IMR-90 (cell line): ENCODE measurements around the gene OSBP2. TPM values are rescaled to one million over a fixed set of nuclear protein-coding genes. Genes with fewer than 3 reads are reported as not detected.

Source experiments
- ATAC-seq: fragments of 200-7000 bp; cut with Tn5 transposase; 2 replicates; pipeline ENCODE4 v1.9.1; 2020; ENCODE audit warnings: low read depth, mild to moderate bottlenecking, moderate library complexity
- BruUV-seq: library from RNA; stranded (reverse); fragments of 400-500 nt; replicated peaks from 2 replicates; lab custom pipeline; 2021; lab: Mats Ljungman, UMichigan
- CTCF ChIA-PET: fragments of 300-600 bp; formaldehyde crosslinking; extraction: SDS; loops from one replicate; lab custom pipeline; 2021; ENCODE audit warnings: antibody characterized with exemption; lab: Yijun Ruan, JAX
- POLR2A ChIA-PET: fragments of 300-600 bp; sonication (Branson Sonifier 250); formaldehyde crosslinking; loops from one replicate; lab custom pipeline; 2022; ENCODE audit warnings: antibody characterized with exemption; ENCODE audit not compliant: unreplicated experiment; lab: Charles Lee
- DNase-seq: peaks from one replicate; pipeline ENCODE4 v3.0.0; 2013
- H2AFZ ChIP-seq: replicated peaks from 2 replicates; pipeline ENCODE3; 2013; ENCODE audit warnings: low read length, mild to moderate bottlenecking; ENCODE audit not compliant: poor library complexity
- H2AK5ac ChIP-seq: 2 replicates; pipeline ENCODE4 v1.6.1; 2013; ENCODE audit warnings: low read depth, low read length, inconsistent platforms
- H2AK9ac ChIP-seq: replicated peaks from 2 replicates; pipeline ENCODE3; 2013; ENCODE audit warnings: mild to moderate bottlenecking, low read depth, low read length, moderate library complexity; ENCODE audit not compliant: poor library complexity
- H2BK120ac ChIP-seq: 2 replicates; pipeline ENCODE4 v1.6.1; 2013; ENCODE audit warnings: low read depth, low read length, inconsistent platforms
- H2BK15ac ChIP-seq: 3 replicates; pipeline ENCODE4 v1.6.1; 2013; ENCODE audit warnings: low read depth, low read length, inconsistent platforms
- H2BK20ac ChIP-seq: 2 replicates; pipeline ENCODE4 v1.6.1; 2013; ENCODE audit warnings: low read depth, mild to moderate bottlenecking, inconsistent platforms, low read length, moderate library complexity
- H2BK5ac ChIP-seq: 2 replicates; pipeline ENCODE4 v1.6.1; 2013; ENCODE audit warnings: mild to moderate bottlenecking, low read depth, low read length, inconsistent platforms; ENCODE audit not compliant: poor library complexity, severe bottlenecking
- H3K14ac ChIP-seq: replicated peaks from 2 replicates; pipeline ENCODE4 v1.6.1; 2013; ENCODE audit warnings: low read depth, low read length, inconsistent platforms
- H3K18ac ChIP-seq: 2 replicates; pipeline ENCODE4 v1.6.1; 2013; ENCODE audit warnings: low read depth, low read length, control low read depth
- H3K23ac ChIP-seq: 2 replicates; pipeline ENCODE4 v1.6.1; 2013; ENCODE audit warnings: low read depth, low read length, inconsistent platforms
- H3K27ac ChIP-seq: 2 replicates; pipeline ENCODE4 v1.5.1; 2013; ENCODE audit warnings: mild to moderate bottlenecking, control low read depth, low read length; ENCODE audit not compliant: insufficient read depth
- H3K27me3 ChIP-seq: 2 replicates; pipeline ENCODE4 v1.6.1; 2013; ENCODE audit warnings: low read length; ENCODE audit not compliant: control insufficient read depth, insufficient read depth
- H3K36me3 ChIP-seq: 2 replicates; pipeline ENCODE4 v1.6.1; 2013; ENCODE audit warnings: low read length, mixed read lengths; ENCODE audit not compliant: control insufficient read depth, insufficient read depth
- H3K4ac ChIP-seq: 2 replicates; pipeline ENCODE4 v1.6.1; 2013; ENCODE audit warnings: low read depth, low read length, inconsistent platforms
- H3K4me1 ChIP-seq: 2 replicates; pipeline ENCODE4 v1.6.1; 2013; ENCODE audit warnings: low read length, mixed read lengths; ENCODE audit not compliant: control insufficient read depth, insufficient read depth
- H3K4me2 ChIP-seq: 2 replicates; pipeline ENCODE4 v1.6.1; 2013; ENCODE audit warnings: low read depth, mild to moderate bottlenecking, control low read depth, low read length, moderate library complexity
- H3K4me3 ChIP-seq: 2 replicates; pipeline ENCODE4 v1.5.1; 2013; ENCODE audit warnings: low read depth, mild to moderate bottlenecking, control low read depth, low read length, moderate library complexity; ENCODE audit not compliant: insufficient read depth
- H3K56ac ChIP-seq: 2 replicates; pipeline ENCODE4 v1.6.1; 2013; ENCODE audit warnings: low read length, inconsistent platforms; ENCODE audit not compliant: insufficient read depth; ENCODE audit errors: extremely low read depth
- H3K79me1 ChIP-seq, 2 experiments: 2 replicates each; pipeline ENCODE4 v1.6.1; 2013; ENCODE audit warnings: low read length in 2 of 2, inconsistent platforms in 1 of 2, low read depth in 1 of 2
- H3K9ac ChIP-seq: 2 replicates; pipeline ENCODE4 v1.6.1; 2013; ENCODE audit warnings: low read depth, low read length, control low read depth
- H3K9me1 ChIP-seq: 2 replicates; pipeline ENCODE4 v1.6.1; 2013; ENCODE audit warnings: low read length, inconsistent platforms; ENCODE audit not compliant: insufficient read depth
- H3K9me3 ChIP-seq: 2 replicates; pipeline ENCODE4 v1.6.1; 2013; ENCODE audit warnings: low read length; ENCODE audit not compliant: control insufficient read depth, insufficient read depth
- H4K20me1 ChIP-seq: 2 replicates; pipeline ENCODE4 v1.6.1; 2013; ENCODE audit warnings: low read length, inconsistent platforms; ENCODE audit not compliant: insufficient read depth
- H4K5ac ChIP-seq: 2 replicates; pipeline ENCODE4 v1.6.1; 2013; ENCODE audit warnings: mild to moderate bottlenecking, low read depth, low read length, control low read depth
- H4K8ac ChIP-seq, 2 experiments: 2 replicates each; pipeline ENCODE4 v1.6.1; 2013; ENCODE audit warnings: low read depth in 2 of 2, low read length in 2 of 2, control low read depth in 1 of 2, inconsistent platforms in 1 of 2
- H4K91ac ChIP-seq: 2 replicates; pipeline ENCODE4 v1.6.1; 2013; ENCODE audit warnings: low read depth, low read length, inconsistent platforms; ENCODE audit not compliant: insufficient read depth
- BHLHE40 ChIP-seq: fragments of 150-350 bp; IDR thresholded peaks from 2 replicates; pipeline ENCODE4 v1.6.1; 2016; ENCODE audit warnings: mild to moderate bottlenecking, low read depth, low read length
- MXI1 ChIP-seq: IDR thresholded peaks from 2 replicates; pipeline ENCODE4 v1.6.1; 2012; ENCODE audit warnings: low read depth, mild to moderate bottlenecking, low read length, moderate library complexity, borderline replicate concordance
- NFE2L2 ChIP-seq: fragments of 150-350 bp; IDR thresholded peaks from 2 replicates; pipeline ENCODE4 v1.6.1; 2016; ENCODE audit warnings: low read depth, mild to moderate bottlenecking, low read length
- POLR2A ChIP-seq: IDR thresholded peaks from 2 replicates; pipeline ENCODE4 v1.6.1; 2012; ENCODE audit warnings: mild to moderate bottlenecking, low read depth, low read length
- RAD21 ChIP-seq: IDR thresholded peaks from 2 replicates; pipeline ENCODE4 v1.6.1; 2012; ENCODE audit warnings: low read length, improper control_type of control experiment
- RCOR1 ChIP-seq: IDR thresholded peaks from 2 replicates; pipeline ENCODE4 v1.6.1; 2012; ENCODE audit warnings: mild to moderate bottlenecking, low read length, improper control_type of control experiment; ENCODE audit not compliant: insufficient replicate concordance
- RFX5 ChIP-seq: IDR thresholded peaks from 2 replicates; pipeline ENCODE4 v1.8.0; 2012; ENCODE audit warnings: low read depth, mild to moderate bottlenecking, low read length, moderate library complexity
- WGBS, 2 experiments: methylation state at CpG; one replicate each; pipeline versions ENCODE4 v1.1.5 to v1.1.7; 2013; ENCODE audit warnings: missing lambda C conversion rate in 2 of 2; ENCODE audit not compliant: insufficient read length in 1 of 2; ENCODE audit errors: extremely low coverage in 2 of 2; 5-methylcytosine and 5-hydroxymethylcytosine counted together
- dilution Hi-C: fragments of 300-500 bp; cut with HindIII; formaldehyde crosslinking; loops from one replicate; pipeline ENCODE4 v1.14.3; 2018; ENCODE audit warnings: low sequenced_read_pairs; ENCODE audit not compliant: unreplicated experiment
- in situ Hi-C: fragments of 300-500 bp; cut with MboI; formaldehyde crosslinking; loops from 3 replicates; pipeline ENCODE4 v1.14.3; 2019; ENCODE audit warnings: low sequenced_read_pairs, inconsistent platforms, mixed read lengths
- intact Hi-C: fragments of 100-400 bp; cut with micrococcal nuclease; formaldehyde crosslinking; loops from 2 replicates; pipeline ENCODE4 v1.10.0; 2022
- polyA plus RNA-seq, 3 experiments: library from polyadenylated mRNA; depleted of rRNA; stranded (reverse); fragments of >200 nt; gene quantifications; 2 replicates each; pipeline ENCODE4 v1.2.3, GENCODE V29; 2012; ENCODE audit warnings: low replicate concordance in 1 of 3
- total RNA-seq: library from RNA; depleted of rRNA; stranded (reverse); fragments of >200 nt; gene quantifications from 2 replicates; pipeline ENCODE4 v1.2.3, GENCODE V29; 2012

The OSBP2 gene
- total and polyA plus RNA-seq, 2 of the 4 experiments (the other 2 are of a cell fraction) = 1.8 to 2.2 TPM

- Histone ChIP-seq H3K23ac (no peak overlapping the region), H4K5ac (no peak overlapping the region), H4K91ac (no peak overlapping the region; the same call in 1 of the 2 replicates), H3K4ac (peak overlapping the region; percentile 2; the same call in 1 of the 2 replicates), H3K9me1 (peaks cover 9% of the 10 kb centered on the region), H3K27me3 (peaks cover 12% of the 10 kb centered on the region), H4K8ac (no peak overlapping the region; a peak in 1 of 4 replicates), H3K27ac (no peak overlapping the region), H2BK15ac (no peak overlapping the region), H2BK20ac (no peak overlapping the region), H2BK5ac (peak overlapping the region; percentile 20), H3K56ac (no peak overlapping the region), H3K4me3 (no peak overlapping the region), H2BK120ac (peak overlapping the region; percentile 17; the same call in 1 of the 2 replicates), H3K4me2 (no peak overlapping the region), H3K79me1 (no peaks in the 10 kb centered on the region), H2AFZ (peak overlapping the region; percentile 25), H2AK9ac (no peak overlapping the region), H3K9ac (no peak overlapping the region), H3K18ac (no peak overlapping the region), H3K14ac (no peak overlapping the region), H2AK5ac (peak overlapping the region; percentile 46), H4K20me1 (peaks cover 3% of the 10 kb centered on the region; the same call in 1 of the 2 replicates), H3K4me1 (peaks cover 10% of the 10 kb centered on the region), H3K36me3 (no peaks in the 10 kb centered on the region), H3K9me3 (no peaks in the 10 kb centered on the region)
- WGBS, 2 experiments = 93% methylated on average over 10 of the region's 14 CpGs; no CpG with 5 or more reads in 1 of the 2 experiments
- CTCF ChIA-PET = no interaction called here
- POLR2A ChIA-PET = no interaction called here
- ATAC-seq = no peak
- no peak for DNase-seq
- TF ChIP-seq RCOR1 (no peak), RAD21 (no peak), NFE2L2 (no peak), POLR2A (no peak), RFX5 (no peak), MXI1 (no peak), BHLHE40 (no peak)
- BruUV-seq = no TSS peak
- in situ Hi-C loops (no loop called here), intact Hi-C loops (no loop called here), dilution Hi-C loops (no loop called here)
Measured at GRCh38 chr22:30828187-30829155, 133.8 kb downstream of the OSBP2 start.
